GM19099 (cell line): ENCODE measurements around the gene TMPRSS3.

ENCODE experiments used
- POLR2A ChIP-seq: IDR thresholded peaks from 3 replicates; pipeline ENCODE4 v1.6.1; 2011; ENCODE audit warnings: low read depth; ENCODE audit not compliant: insufficient read length; ENCODE audit errors: extremely low read depth

The TMPRSS3 gene

DNA sequence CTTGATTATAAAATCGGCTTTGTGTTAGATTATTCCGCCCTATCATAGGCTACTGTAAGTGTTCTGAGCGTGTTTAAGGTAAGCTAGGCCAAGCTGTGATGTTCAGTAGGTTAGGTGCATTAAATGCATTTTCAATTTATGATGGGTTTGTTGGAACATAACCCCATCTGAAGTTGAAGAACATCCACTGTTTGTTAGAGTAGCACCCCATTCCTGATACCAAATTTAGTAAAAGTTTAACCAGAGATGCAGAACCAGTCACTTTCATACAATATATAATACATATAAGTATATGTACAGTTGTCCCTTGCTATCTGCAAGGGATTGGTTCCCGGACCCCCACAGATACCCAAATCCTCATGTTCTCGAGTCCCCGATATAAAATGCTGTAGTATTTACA is 24.0 kb upstream of the TMPRSS3 start:
- TF ChIP-seq POLR2A = no peak

DNA sequence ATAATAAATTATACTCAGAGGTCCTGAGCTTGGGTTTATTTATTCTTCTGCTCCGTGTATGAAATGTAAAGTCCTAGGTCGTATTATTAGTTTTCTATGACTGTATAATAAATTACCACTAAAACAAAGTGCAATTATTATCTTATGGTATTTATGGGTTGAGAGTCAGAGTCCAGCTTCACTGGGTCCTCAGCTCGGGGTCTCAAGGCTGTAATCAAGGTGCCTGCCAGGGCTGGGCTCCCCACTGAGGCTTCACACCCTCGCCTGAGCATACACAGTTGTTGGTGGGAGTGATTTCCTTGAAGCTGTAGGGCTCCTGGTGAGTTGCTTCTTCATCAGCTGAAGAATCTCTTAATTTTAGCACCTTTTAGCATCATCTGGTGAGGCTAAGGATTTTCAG is 23.0 kb upstream of the TMPRSS3 start:
- TF ChIP-seq POLR2A = no peak

DNA sequence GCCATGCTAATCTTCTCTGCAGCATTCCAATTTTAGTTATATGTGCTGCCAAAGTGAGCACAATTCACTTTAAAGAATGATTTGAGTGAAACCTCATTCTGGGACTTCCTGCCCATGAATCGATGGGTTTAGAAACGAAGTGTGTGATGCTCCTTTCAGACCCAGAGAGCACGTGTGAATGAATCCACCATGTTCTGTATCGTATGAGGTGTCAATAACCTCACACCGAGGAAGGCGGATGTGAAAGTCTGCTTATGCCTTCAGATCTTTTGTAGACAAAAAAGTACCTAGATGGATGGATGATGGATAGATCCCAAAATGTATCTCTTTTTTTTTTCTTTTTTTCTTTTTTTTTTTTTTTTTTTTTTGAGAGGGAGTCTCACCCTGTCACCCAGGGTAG is 21.7 kb upstream of the TMPRSS3 start:
- no peak for TF ChIP-seq POLR2A

DNA sequence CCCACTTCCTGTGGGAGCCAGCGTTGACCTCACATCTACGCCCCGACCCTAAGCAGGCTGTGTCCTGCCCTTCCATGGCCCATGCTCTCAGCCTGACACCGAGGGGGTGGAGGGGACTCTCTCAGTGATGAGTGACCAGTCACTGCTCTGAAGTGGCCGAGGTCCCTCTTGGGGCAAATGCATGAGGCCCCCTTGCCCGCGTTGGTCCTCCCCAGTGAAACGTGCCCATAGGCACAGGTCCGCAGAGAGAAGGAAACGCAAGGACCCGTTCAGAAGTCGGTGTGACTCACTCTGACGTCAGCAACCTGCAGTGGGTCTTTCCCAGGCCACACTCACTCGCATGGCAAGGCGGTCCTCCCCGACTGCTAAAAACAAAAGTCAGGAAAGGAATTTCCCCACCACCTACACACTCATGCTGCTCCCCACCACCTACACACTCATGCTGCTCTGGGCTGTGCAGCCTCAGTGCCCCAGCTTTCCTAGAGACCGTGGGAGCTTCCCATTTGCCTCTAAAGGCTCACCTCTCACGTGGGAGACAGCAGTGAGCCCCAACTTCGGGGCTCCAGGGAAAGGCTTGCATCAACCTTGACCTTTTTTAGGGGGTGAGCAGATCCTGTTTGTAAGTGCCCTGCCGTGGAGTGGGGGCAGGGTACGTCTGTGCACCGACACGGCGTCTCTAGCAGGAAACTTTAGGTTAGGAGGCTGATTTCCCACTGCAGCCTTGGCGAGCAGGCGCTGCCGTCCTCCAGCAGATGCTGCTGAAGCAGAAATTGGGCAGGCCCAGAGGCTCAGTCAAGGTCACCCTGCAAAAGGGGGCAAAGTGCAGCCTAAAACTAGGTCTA is 19.3 kb upstream of the TMPRSS3 start:
- peak; percentile 11 for TF ChIP-seq POLR2A

DNA sequence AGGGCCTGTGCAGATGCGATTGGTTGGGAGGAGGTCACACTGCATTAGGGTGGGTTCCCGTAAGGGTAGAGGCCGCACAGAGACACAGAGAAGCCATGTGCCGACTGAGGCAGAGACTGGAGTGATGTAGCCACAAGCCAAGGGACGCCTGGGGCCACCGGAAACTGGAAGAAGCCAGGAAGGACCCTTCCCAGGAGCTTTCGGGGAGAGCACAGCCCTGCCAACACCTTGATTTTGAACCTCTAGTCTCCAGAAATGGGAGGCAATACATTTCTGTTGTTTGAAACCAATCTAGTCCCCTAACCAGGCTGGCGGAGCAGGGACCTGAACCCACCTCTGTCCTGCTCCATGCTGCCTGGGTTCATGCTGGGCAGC is 18.7 kb upstream of the TMPRSS3 start:
- no peak for TF ChIP-seq POLR2A

DNA sequence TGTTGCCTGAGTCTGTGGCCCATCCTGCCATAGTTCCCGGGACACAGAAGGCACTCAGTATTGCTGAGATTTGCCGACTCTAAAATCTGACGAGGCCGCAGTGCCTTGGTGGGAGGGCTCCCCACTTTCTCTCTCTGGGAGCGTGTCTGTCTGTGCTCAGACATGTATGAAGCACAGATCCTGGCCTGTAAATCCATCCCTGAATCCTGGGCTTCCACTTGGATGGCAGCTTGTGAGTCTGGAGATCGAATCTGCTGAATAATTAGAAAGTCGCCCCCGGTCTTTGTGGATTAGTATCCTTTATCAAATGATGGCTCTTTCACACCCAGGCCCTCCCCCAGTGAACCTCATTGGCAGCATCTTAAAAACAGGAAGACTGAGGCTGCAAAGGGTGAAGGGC is 18.2 kb upstream of the TMPRSS3 start:
- TF ChIP-seq POLR2A = no peak

DNA sequence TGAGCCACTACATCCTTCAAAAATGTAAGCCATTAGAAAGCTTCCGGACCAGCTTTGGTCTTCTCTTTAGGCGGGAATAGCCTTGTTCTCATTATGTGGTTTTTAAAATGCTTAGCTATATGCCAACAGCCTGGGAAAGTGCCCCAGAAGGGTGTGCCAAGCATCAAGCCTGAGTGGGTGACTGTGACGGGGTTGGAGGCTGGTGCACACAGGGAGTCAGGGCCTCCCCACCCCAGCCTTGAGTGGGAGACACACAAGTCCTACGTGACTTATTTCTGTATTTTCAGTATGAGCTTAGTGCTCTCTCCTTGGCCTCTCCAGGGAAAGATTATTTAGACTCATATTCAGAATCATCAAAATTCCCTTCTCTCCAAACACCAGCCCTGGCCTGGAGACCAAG is 17.6 kb upstream of the TMPRSS3 start:
- no peak for TF ChIP-seq POLR2A

DNA sequence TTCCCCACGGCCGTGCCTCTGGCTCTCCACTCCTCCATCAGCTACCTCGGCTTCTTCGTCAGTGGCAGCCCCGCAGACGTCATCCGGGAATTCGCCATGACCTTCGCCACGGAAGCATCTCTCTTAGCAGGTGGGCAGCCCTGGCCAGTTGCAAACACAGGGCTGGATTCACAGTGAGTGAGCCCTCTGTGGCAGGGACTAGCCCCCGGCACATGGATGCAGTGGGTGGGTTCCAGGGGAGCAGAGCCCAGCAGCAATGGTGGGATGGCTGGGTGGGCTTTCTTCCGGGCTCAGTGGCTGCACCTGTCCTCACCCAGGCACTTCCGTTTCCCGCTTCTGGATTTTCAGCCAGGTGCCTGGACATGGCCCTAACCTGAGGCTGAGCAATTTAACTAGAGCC is 17.2 kb upstream of the TMPRSS3 start:
- TF ChIP-seq POLR2A = no peak

DNA sequence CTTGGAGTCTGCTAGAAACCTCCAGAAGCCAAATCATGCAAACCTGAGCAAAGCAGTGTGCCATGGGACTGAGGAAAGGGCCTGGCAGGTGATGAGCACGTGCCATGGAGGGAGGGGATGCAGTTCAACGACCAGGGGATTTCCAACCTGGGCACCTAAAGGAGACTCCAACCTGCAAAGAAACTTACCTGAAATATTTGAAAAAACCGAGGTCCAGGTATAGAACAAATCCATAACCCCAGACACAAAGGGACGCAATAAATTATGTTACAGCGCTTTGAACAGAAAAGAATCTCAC is 16.7 kb upstream of the TMPRSS3 start:
- TF ChIP-seq POLR2A = no peak

DNA sequence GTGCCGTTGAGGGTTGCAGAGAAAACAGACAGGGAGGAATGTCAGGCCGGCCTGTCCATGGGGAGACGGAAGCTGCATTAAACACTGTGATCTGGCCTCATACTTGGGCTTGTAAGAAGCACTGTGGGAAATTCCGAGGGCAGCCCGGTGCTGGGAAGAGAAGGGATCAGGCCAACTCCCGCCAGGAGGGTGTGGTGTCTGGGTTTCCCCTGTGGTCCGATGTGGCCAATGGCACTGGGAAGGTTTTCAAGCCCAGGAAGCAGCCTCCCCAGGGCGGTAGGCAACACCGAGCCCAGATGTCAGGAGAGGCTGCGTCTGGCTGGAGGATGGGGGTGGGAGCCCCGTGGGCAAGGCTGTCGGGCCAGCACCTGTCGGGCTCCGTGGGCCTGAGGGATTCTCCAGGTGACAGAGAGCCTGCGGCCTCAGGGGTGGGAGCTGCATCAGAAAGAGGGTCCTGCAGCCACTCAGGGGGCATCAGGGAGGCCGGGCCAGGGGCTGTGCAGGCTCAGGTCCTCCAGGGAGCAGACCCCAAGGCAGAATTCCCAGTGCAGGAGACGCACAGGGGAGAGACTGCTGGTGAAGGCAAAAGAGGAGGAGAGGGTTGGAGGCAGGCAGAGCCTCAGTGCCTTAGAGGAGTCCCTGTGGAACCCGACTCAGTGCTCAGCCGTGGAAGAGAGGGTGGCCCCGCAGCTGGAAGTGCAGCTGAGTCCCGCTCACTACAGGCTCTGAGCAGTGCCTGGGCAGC is 16.2 kb upstream of the TMPRSS3 start:
- no peak for TF ChIP-seq POLR2A

DNA sequence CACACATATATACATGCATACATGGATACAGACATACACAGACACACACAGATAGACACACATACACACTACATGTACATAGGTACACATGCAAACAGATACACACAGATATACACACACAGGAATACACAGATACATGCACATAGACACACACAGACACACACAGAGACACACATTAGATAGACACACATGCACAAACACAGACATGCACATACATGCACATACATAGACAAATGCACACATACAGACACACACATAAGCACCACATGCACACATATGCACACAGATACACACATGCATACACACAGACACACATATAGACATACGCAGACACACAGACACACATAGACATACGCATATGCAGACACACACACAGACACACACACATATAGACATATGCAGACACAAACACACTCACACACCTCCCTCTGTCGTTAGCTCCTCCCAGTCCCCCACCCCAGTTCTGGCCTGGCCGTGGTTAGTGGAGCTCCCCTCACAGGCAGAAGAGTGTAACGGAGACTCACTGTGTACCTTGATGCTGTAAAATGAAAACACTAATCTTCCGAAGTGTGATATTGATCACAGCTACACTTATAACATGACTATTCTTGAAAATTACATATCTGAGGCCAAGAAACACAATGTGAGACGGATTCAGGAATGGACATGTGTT is 15.5 kb upstream of the TMPRSS3 start:
- no peak for TF ChIP-seq POLR2A

DNA sequence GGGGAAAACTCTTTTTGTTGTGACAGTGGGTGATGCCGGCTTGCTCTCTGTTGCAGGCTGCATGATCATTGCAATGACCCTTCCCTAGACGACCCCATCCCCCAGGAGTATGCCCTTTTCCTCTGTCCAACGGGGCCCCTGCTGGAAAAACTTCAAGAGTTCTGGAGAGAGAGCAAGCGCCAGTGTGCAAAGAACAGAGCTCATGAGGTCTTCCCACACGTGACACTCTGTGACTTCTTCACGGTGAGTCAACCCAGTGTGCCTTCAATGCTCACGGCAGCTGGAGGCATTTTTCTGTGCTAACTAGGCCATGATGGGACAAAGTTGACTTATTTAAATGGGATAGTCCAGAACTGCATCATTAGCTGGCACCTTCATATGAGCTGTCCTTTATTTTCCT is 13.5 kb upstream of the TMPRSS3 start:
- no peak for TF ChIP-seq POLR2A

DNA sequence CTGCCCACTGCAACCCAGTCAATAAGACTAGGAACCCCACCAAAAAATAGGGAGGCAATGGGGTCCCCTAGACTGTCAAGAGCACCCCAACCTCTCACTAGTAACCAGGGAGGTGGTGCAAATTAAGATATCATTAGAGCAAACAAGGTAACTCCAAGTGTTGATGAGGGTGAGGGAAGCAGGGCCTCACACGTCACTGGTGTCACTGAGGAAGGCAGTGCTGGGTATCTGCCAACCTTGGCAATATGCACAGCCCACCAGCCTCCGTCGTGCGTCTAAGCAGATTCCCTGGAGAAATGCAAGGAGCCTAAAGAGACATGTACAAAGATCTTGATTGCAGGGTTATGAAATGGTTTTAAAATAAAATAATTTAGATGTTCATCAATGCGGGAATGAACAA is 11.6 kb upstream of the TMPRSS3 start:
- TF ChIP-seq POLR2A = no peak

DNA sequence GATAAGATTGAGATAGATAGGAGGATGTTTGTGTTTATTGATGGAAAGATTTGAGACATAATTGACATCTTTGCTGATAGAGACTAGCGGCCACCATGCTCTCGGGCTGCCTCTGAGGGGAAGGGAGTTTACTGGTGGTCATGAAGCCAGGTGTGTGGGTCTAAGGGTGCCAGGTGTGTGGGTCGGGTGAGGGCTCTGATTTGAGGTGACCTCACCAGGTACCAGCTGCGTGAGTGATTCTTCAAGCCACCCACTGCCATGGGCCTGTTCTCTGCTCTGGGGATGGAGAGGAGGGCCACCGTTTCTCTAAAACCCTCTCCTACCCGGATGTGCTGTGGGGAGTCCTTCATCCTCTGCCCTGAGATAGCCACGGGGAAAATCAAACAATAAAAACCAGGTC is 11.0 kb upstream of the TMPRSS3 start:
- TF ChIP-seq POLR2A = no peak

DNA sequence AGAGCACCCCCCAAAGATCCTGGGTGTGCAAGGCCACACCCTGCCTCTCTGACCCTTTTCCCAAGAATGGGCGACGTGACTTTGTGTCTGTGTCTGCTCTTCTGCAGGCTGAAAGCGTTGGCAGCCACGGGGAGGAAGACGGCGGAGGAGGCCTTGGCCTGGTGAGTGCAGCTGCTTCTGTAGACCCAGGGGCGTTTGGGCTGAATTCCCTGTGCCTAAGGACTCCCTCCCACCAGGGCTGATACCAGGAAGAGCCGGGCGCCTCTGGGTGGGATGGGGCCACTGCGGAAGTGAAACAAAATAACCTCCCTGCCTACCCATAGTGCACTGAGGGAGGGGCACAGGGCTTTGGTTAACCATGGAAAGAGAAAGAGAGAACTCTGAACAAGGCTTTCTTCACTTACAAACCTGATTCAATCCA is 10.4 kb upstream of the TMPRSS3 start:
- no peak for TF ChIP-seq POLR2A
